Colonic mucosa (tissue), 4 donors: ENCODE results near the gene CRACR2B. TPM values are rescaled to one million over a fixed set of nuclear protein-coding genes. Genes with fewer than 3 reads are reported as not detected.

ENCODE experiments used
- DNase-seq: peaks from one replicate; pipeline ENCODE4 v3.0.0-alpha.2; 2020
- H3K27ac ChIP-seq: fragments of 200-600 bp; one replicate; pipeline ENCODE4 v1.8.0; 2021
- H3K27me3 ChIP-seq: fragments of 200-600 bp; one replicate; pipeline ENCODE4 v1.8.0; 2021
- H3K36me3 ChIP-seq: fragments of 200-600 bp; one replicate; pipeline ENCODE4 v1.8.0; 2021
- H3K4me1 ChIP-seq: fragments of 200-600 bp; one replicate; pipeline ENCODE4 v1.8.0; 2021; ENCODE audit warnings: mild to moderate bottlenecking
- H3K4me3 ChIP-seq: fragments of 200-600 bp; one replicate; pipeline ENCODE4 v1.8.0; 2021
- H3K9ac ChIP-seq, 2 donors: one replicate each; pipeline ENCODE4 v1.7.0; 2013; ENCODE audit warnings: control low read depth in 2 of 2, low read depth in 2 of 2, low read length in 2 of 2
- H3K9me3 ChIP-seq: fragments of 200-600 bp; one replicate; pipeline ENCODE4 v1.8.0; 2021
- intact Hi-C: fragments of 100-400 bp; cut with DNase I; formaldehyde crosslinking; loops from one replicate; pipeline ENCODE4 v1.14.1; 2022
- total RNA-seq, 2 donors: library from RNA; stranded (reverse); fragmentation: NEBNext Ultra II Directional in 1 of 2; extraction: Animal tissue kit (Norgen Biotek cat#: 25700) in 1 of 2; gene quantifications; one replicate each; pipeline ENCODE4 v1.2.1, GENCODE V29; 2021
- TF ChIP-seq, protein P1 (sequence below): fragments of 200-600 bp; IDR thresholded peaks from one replicate; pipeline ENCODE4 v1.8.0; 2022; ENCODE audit warnings: antibody characterized with exemption, mild to moderate bottlenecking
- donor health status: healthy.
- donor health status: DM: no; HTN: no; CAD: no.
- donor health status: DM: no; HTN: no; CAD: no.

CRACR2B gene
- total RNA-seq, 2 donors from 2014 or later: 97.3 to 108 TPM

DNA sequence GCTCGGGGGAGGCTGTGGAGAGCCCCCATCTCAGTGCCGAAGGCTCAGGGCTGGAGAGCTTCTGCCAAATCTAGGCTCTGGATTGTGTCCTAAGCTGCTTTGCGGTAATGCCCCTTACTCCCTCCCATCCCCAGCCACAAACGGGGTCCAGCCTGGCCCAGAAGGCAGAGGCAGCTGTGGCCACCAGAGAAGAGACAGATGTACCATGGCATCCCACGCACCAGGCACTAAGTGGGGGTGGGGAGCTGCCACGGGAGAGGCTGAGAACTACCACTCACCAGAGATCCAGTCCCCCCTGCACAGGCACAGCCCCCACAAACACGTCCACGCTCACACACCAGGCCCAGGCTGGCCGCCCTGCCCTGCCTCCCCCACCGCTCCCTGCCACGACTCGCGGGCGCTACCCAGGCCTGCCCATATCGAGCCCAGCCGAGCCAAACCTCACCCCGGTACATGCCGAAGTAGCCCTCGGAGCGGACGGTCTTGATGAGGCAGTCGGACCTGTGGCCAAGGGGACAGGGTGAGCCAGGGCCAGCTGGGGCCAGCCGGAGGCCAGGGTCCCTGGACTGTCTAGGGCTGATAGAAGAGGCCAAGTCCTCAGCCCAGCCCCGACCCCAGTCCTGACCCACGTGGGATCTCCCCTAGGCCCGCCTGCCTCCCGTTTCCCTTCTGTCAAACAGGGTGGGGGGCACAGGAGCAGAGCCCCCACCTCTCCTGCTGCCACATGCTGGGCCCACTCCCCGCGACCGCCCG, 33.5 kb upstream of the CRACR2B start:
- H3K9me3 ChIP-seq: no peaks in the 10 kb centered on the region
- DNase-seq: no peak
- peaks cover 9% of the 10 kb centered on the region for H3K27me3 ChIP-seq
- intact Hi-C loops: no loop called here
- H3K36me3 ChIP-seq: no peaks in the 10 kb centered on the region
- peaks cover 7% of the 10 kb centered on the region for H3K4me1 ChIP-seq
- TF ChIP-seq, protein P1, sequence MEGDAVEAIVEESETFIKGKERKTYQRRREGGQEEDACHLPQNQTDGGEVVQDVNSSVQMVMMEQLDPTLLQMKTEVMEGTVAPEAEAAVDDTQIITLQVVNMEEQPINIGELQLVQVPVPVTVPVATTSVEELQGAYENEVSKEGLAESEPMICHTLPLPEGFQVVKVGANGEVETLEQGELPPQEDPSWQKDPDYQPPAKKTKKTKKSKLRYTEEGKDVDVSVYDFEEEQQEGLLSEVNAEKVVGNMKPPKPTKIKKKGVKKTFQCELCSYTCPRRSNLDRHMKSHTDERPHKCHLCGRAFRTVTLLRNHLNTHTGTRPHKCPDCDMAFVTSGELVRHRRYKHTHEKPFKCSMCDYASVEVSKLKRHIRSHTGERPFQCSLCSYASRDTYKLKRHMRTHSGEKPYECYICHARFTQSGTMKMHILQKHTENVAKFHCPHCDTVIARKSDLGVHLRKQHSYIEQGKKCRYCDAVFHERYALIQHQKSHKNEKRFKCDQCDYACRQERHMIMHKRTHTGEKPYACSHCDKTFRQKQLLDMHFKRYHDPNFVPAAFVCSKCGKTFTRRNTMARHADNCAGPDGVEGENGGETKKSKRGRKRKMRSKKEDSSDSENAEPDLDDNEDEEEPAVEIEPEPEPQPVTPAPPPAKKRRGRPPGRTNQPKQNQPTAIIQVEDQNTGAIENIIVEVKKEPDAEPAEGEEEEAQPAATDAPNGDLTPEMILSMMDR: no peak
- H3K4me3 ChIP-seq: no peak overlapping the region
- peak overlapping the region in 1 of 2 donors; percentile 26 for H3K9ac ChIP-seq
- H3K27ac ChIP-seq: no peak overlapping the region

- peak overlapping the region; percentile 92 for H3K4me3 ChIP-seq
- intact Hi-C loops: no loop called here
- H3K4me1 ChIP-seq: peaks cover 7% of the 10 kb centered on the region
- peak overlapping the region; percentile 43 to 85 for H3K9ac ChIP-seq
- no peaks in the 10 kb centered on the region for H3K36me3 ChIP-seq
- peak overlapping the region; percentile 80 for H3K27ac ChIP-seq
- peaks cover under 1% of the 10 kb centered on the region for H3K27me3 ChIP-seq
- no peaks in the 10 kb centered on the region for H3K9me3 ChIP-seq
- TF ChIP-seq, protein P1: no peak
- peak; percentile 66 for DNase-seq
These were observed 32.7 kb upstream of the CRACR2B start for GRCh38 chr11:794766-795633.

DNA sequence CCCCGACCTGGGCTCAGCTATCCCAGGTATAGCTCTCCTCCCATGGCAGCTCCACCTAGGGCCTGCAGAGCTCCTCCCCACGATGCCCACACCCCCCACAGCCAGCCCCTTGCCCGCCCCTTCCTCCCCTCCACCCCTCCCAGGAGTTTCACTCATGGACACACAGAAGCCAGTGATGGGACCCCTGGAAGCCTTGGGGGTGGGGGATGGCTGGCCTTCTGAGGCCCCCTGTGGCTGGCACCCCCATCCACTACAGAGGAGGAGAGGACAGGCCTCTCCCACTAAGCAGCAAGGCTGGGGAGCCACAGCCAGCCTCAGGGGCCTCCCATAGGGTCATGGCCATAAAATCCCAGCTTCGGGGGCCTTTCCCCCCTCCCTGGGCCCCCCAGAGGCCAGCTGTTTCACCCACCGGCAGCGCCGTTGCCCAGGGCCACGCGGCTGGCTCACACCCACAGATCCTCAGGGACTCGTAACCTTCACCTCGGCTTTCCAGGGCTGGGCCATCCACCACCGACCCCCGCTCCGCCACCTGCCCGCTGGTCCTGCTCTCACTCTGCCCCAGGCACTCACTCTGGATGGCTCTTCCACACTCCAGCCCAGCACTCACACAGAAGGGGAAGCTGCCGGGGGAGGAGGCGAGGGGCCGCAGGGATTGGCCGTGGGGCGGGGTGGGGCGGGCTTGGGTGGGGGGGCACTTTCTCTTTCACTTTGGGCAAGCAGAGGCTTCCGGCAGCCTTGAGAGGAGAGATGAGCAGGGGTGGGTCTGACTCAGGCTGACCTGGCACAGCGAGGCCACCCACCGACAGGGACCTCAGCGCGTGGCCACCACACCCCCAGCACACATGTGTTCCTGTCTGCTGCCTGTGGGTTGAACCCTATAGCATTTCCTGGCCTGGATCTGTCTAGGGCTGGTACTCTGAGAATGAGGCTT, 31.8 kb upstream of the CRACR2B start:
- H3K9me3 ChIP-seq: no peaks in the 10 kb centered on the region

DNA sequence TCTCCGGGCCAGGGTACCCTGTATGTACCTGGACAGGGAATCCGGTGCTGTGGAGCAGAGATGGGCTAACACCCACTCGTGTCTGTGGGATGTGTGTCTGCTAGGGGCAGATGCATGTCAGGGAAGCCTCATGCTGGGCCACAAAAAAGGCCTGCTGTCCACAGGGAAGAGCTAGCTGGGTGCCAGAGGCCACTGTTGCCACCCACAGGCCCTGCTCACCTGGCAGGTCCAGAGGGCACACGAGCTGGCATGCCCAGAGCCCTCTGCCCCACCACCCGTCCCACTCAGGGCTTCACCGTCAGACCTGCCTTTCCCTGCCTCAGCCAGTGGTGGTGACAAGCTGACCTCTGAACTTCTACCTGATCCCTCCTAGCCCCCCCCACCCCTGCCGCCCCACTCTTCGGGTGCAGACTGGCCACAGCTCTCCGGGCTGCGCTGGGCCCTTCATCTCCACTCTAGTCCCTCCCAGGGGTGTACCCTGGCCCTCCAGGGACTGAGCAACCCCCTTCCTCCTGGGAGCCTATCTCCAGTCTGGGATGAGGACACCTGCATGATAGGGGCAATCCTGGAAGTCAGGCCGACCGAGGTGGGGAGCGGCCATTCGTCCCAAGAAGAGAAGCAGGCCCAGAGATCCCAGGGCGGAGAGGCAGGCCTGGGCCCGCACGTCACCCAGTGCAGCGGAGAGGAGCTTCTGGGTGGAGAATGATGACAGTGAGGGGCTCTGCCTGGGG, 31.0 kb upstream of the CRACR2B start:
- H3K4me1 ChIP-seq: peaks cover 7% of the 10 kb centered on the region
- H3K27ac ChIP-seq: peak overlapping the region; percentile 80
- H3K36me3 ChIP-seq: no peaks in the 10 kb centered on the region
- H3K9me3 ChIP-seq: no peaks in the 10 kb centered on the region
- intact Hi-C loops: no loop called here
- H3K27me3 ChIP-seq: no peaks in the 10 kb centered on the region
- TF ChIP-seq, protein P1: no peak
- peak; percentile 62 for DNase-seq
- H3K4me3 ChIP-seq: peak overlapping the region; percentile 92
- peak overlapping the region; percentile 75 to 86 for H3K9ac ChIP-seq

More for the DNA sequence above, 31.8 kb upstream of the CRACR2B start:
- peak; percentile 78 for DNase-seq
- Histone ChIP-seq H3K4me1 (peaks cover 7% of the 10 kb centered on the region), H3K9ac (peak overlapping the region; percentile 85 to 86), H3K4me3 (peak overlapping the region; percentile 92), H3K27ac (peak overlapping the region; percentile 80), H3K36me3 (no peaks in the 10 kb centered on the region), H3K27me3 (no peaks in the 10 kb centered on the region)
- TF ChIP-seq, protein P1: no peak
- intact Hi-C loops: no loop called here
